H1 (cell line): ENCODE results near the gene TCERG1L. TPM values are rescaled to one million over a fixed set of nuclear protein-coding genes. Genes with fewer than 3 reads are reported as not detected.

ENCODE experiments used
- CTCF ChIA-PET: fragments of 300-600 bp; sonication (Branson Sonifier 250); formaldehyde crosslinking; loops from one replicate; lab custom pipeline; 2021; ENCODE audit not compliant: partially characterized antibody; lab: Charles Lee
- POLR2A ChIA-PET: fragments of 300-600 bp; sonication (Branson Sonifier 250); formaldehyde crosslinking; loops from one replicate; lab custom pipeline; 2021; ENCODE audit warnings: inconsistent platforms; ENCODE audit not compliant: partially characterized antibody; lab: Charles Lee
- DNase-seq, 2 experiments: peaks; one replicate each; pipeline versions ENCODE4 v3.0.0 to v3.0.0-alpha.2; 2010 to 2022; ENCODE audit warnings: low spot score in 2 of 2, low read depth in 1 of 2, mixed read lengths in 1 of 2
- FAIRE-seq: peaks from 2 replicates; lab custom pipeline; 2011; peaks lifted over from hg19 to GRCh38; lab: Jason Lieb, UNC
- H2AFZ ChIP-seq: 2 replicates; pipeline ENCODE4 v1.8.1; 2012; ENCODE audit warnings: low read length, inconsistent platforms
- H2AK5ac ChIP-seq: 2 replicates; pipeline ENCODE4 v1.6.1; 2013; ENCODE audit warnings: low read depth, low read length
- H2BK120ac ChIP-seq: replicated peaks from 2 replicates; pipeline ENCODE3; 2013; ENCODE audit warnings: low read depth, low read length, inconsistent platforms
- H2BK12ac ChIP-seq: 2 replicates; pipeline ENCODE4 v1.6.1; 2013; ENCODE audit warnings: low read depth, low read length
- H2BK15ac ChIP-seq: 2 replicates; pipeline ENCODE4 v1.6.1; 2013; ENCODE audit warnings: low read length
- H2BK20ac ChIP-seq: 2 replicates; pipeline ENCODE4 v1.6.1; 2013; ENCODE audit warnings: low read length
- H2BK5ac ChIP-seq: 2 replicates; pipeline ENCODE4 v1.6.1; 2013; ENCODE audit warnings: low read depth, low read length
- H3K14ac ChIP-seq: 2 replicates; pipeline ENCODE4 v1.6.1; 2013; ENCODE audit warnings: inconsistent platforms; ENCODE audit not compliant: insufficient read length
- H3K18ac ChIP-seq: 2 replicates; pipeline ENCODE4 v1.6.1; 2013; ENCODE audit warnings: low read length; ENCODE audit errors: extremely low read depth
- H3K23ac ChIP-seq: 2 replicates; pipeline ENCODE4 v1.6.1; 2013; ENCODE audit warnings: inconsistent platforms; ENCODE audit not compliant: insufficient read length
- H3K23me2 ChIP-seq: 2 replicates; pipeline ENCODE4 v1.6.1; 2013; ENCODE audit warnings: low read depth, low read length
- H3K27ac ChIP-seq: 2 replicates; pipeline ENCODE4 v1.6.1; 2011; ENCODE audit warnings: low read depth, low read length, inconsistent platforms
- H3K27me3 ChIP-seq, 4 experiments: replicated peaks in 1 of 4; 1 replicate in 1 of 4; 2 replicates in 3 of 4; pipeline versions ENCODE4 v1.6.1 to v1.8.1; 2011 to 2013; ENCODE audit warnings: low read length in 3 of 4, mild to moderate bottlenecking in 3 of 4, inconsistent platforms in 2 of 4, mixed read lengths in 2 of 4, moderate library complexity in 1 of 4; ENCODE audit not compliant: control insufficient read depth in 3 of 4, insufficient read depth in 3 of 4; ENCODE audit errors: extremely low read depth in 1 of 4
- H3K36me3 ChIP-seq, 4 experiments: 2 replicates each; pipeline versions ENCODE4 v1.6.1 to v1.8.1; 2011 to 2013; ENCODE audit warnings: mild to moderate bottlenecking in 4 of 4, low read length in 3 of 4, moderate library complexity in 2 of 4, control low read depth in 1 of 4, inconsistent platforms in 1 of 4; ENCODE audit not compliant: insufficient read depth in 4 of 4, control insufficient read depth in 2 of 4
- H3K4ac ChIP-seq: replicated peaks from 2 replicates; pipeline ENCODE3; 2013; ENCODE audit warnings: low read length, low read depth, mixed read lengths, inconsistent platforms; ENCODE audit not compliant: insufficient read length
- H3K4me1 ChIP-seq, 4 experiments: replicated peaks in 1 of 4; 1 replicate in 1 of 4; 2 replicates in 3 of 4; pipeline versions ENCODE4 v1.6.1 to v1.8.1; 2011 to 2013; ENCODE audit warnings: low read length in 3 of 4, inconsistent platforms in 2 of 4, mixed read lengths in 1 of 4; ENCODE audit not compliant: insufficient read depth in 4 of 4, control insufficient read depth in 3 of 4
- H3K4me2 ChIP-seq, 2 experiments: 2 replicates each; pipeline versions ENCODE4 v1.6.1 to v1.8.1; 2011 to 2013; ENCODE audit warnings: low read depth in 2 of 2, low read length in 2 of 2, control low read depth in 1 of 2, inconsistent platforms in 1 of 2, mild to moderate bottlenecking in 1 of 2; ENCODE audit not compliant: insufficient read depth in 1 of 2
- H3K4me3 ChIP-seq, 4 experiments: fragments of 200-600, 300-600 bp in 1 of 4; sonication (generic), shearing (Covaris generic), sonication (Bioruptor Twin) in 1 of 4; 2 replicates each; pipeline versions ENCODE4 v1.5.1 to v1.8.1; 2011 to 2016; ENCODE audit warnings: low read length in 4 of 4, low read depth in 3 of 4, control low read depth in 2 of 4, inconsistent platforms in 2 of 4, mild to moderate bottlenecking in 2 of 4, mixed read lengths in 1 of 4, moderate library complexity in 1 of 4; ENCODE audit not compliant: insufficient read depth in 2 of 4; ENCODE audit errors: extremely low read depth in 1 of 4
- H3K56ac ChIP-seq: replicated peaks from 2 replicates; pipeline ENCODE3; 2013; ENCODE audit warnings: low read depth, mild to moderate bottlenecking, mixed read lengths, low read length, inconsistent platforms; ENCODE audit not compliant: insufficient read length
- H3K79me1 ChIP-seq: 2 replicates; pipeline ENCODE4 v1.6.1; 2013; ENCODE audit warnings: low read depth, low read length, control low read depth
- H3K79me2 ChIP-seq, 2 experiments: 2 replicates each; pipeline versions ENCODE4 v1.6.1 to v1.8.1; 2012 to 2013; ENCODE audit warnings: low read length in 2 of 2, mild to moderate bottlenecking in 2 of 2, inconsistent platforms in 1 of 2; ENCODE audit not compliant: insufficient read depth in 2 of 2, control insufficient read depth in 1 of 2
- H3K9ac ChIP-seq, 4 experiments: replicated peaks in 1 of 4; 1 replicate in 1 of 4; 2 replicates in 3 of 4; pipeline versions ENCODE4 v1.6.1 to v1.8.1; 2011 to 2013; ENCODE audit warnings: low read depth in 3 of 4, low read length in 3 of 4, control low read depth in 2 of 4, mild to moderate bottlenecking in 2 of 4, moderate library complexity in 2 of 4, inconsistent platforms in 1 of 4; ENCODE audit errors: extremely low read depth in 1 of 4
- H3K9me3 ChIP-seq, 2 experiments: 2 replicates each; pipeline versions ENCODE4 v1.6.1 to v1.8.1; 2012 to 2013; ENCODE audit warnings: mild to moderate bottlenecking in 2 of 2, moderate library complexity in 2 of 2, control low read depth in 1 of 2, inconsistent platforms in 1 of 2, low read depth in 1 of 2, low read length in 1 of 2, mixed read lengths in 1 of 2; ENCODE audit not compliant: insufficient read depth in 2 of 2
- H4K20me1 ChIP-seq, 2 experiments: replicated peaks in 1 of 2; 2 replicates each; pipeline versions ENCODE3 to v1.8.1; 2011 to 2013; ENCODE audit warnings: inconsistent platforms in 2 of 2, low read length in 2 of 2, mild to moderate bottlenecking in 1 of 2; ENCODE audit not compliant: insufficient read depth in 2 of 2, control insufficient read depth in 1 of 2
- H4K5ac ChIP-seq: 2 replicates; pipeline ENCODE4 v1.6.1; 2013; ENCODE audit warnings: low read length, low read depth, mixed read lengths, inconsistent platforms; ENCODE audit not compliant: insufficient read length
- H4K8ac ChIP-seq: 2 replicates; pipeline ENCODE4 v1.8.0; 2013; ENCODE audit warnings: mild to moderate bottlenecking, moderate library complexity, low read length, inconsistent platforms; ENCODE audit not compliant: insufficient read depth; ENCODE audit errors: extremely low read depth
- H4K91ac ChIP-seq: replicated peaks from 2 replicates; pipeline ENCODE3; 2013; ENCODE audit warnings: low read length, mixed read lengths, inconsistent platforms; ENCODE audit not compliant: insufficient read length
- POU5F1 ChIP-seq: IDR thresholded peaks from 2 replicates; pipeline ENCODE4 v1.6.1; 2011; ENCODE audit warnings: low read depth, mild to moderate bottlenecking, low read length, moderate library complexity
- WGBS, 2 experiments: shearing (Covaris generic) in 1 of 2; methylation state at CpG; one replicate each; pipeline versions ENCODE4 v1.1.6 to v1.1.7; 2013 to 2015; ENCODE audit warnings: low lambda C conversion rate in 2 of 2, mixed read lengths in 2 of 2, inconsistent platforms in 1 of 2, low coverage in 1 of 2, missing lambda C conversion rate in 1 of 2; ENCODE audit not compliant: insufficient replicate concordance in 2 of 2, insufficient coverage in 1 of 2, insufficient read length in 1 of 2; ENCODE audit errors: extremely low coverage in 1 of 2, missing lambda C conversion rate in 1 of 2; 5-methylcytosine and 5-hydroxymethylcytosine counted together
- polyA plus RNA-seq, 7 experiments: library from polyadenylated mRNA; depleted of rRNA in 3 of 7; stranded (reverse) in 5 of 7; unstranded in 2 of 7; fragments of >200 nt in 5 of 7; fragments of 200-250 nt in 2 of 7; gene quantifications; 1 replicate in 5 of 7; 2 replicates in 1 of 7; 4 replicates in 1 of 7; pipeline versions ENCODE4 v1.2.1 to v1.2.3, GENCODE V29; 2011 to 2013; ENCODE audit warnings: missing spikeins in 2 of 7, mixed read lengths in 2 of 7
- total RNA-seq: library from RNA; stranded (reverse); fragmentation: NEBNext Ultra II Directional; extraction: Animal tissue kit (Norgen Biotek cat#: 25700); gene quantifications from 2 replicates; pipeline ENCODE4 v1.2.1, GENCODE V29; 2021

Gene TCERG1L
- total and polyA plus RNA-seq, 2 of the 8 experiments (the other 6 are each of a cell fraction or from before 2014, with no cell fraction given), result 3.9 to 6.9 TPM

DNA sequence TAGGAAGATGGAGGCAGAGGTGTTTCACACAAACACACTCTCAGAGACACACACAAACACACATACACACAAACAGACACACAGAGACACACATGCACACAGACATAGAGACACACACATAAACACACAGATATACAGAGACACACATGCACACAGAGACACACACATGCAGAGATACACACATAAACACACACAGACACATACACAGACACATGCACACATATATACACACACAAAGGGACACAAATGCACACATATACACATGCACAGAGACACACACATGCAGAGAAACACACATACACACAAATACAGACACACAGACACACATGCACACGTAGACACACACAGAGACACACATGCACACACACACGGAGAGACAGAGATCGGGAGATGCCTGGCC lies 163.3 kb downstream of the TCERG1L start:
- H3K4ac ChIP-seq, result peak overlapping the region; percentile 14
- no peak overlapping the region for H3K4me2 ChIP-seq
- no peaks in the 10 kb centered on the region for H3K23me2 ChIP-seq
- no peak overlapping the region for H2AK5ac ChIP-seq
- 100% methylated on average over 3 of the region's 3 CpGs; no CpG with 5 or more reads in 1 of the 2 experiments for WGBS, 2 experiments
- H3K14ac ChIP-seq, result no peak overlapping the region
- H3K9me3 ChIP-seq, result peaks cover 5 to 15% of the 10 kb centered on the region in 2 experiments; a peak in 3 of 4 replicates
- H4K20me1 ChIP-seq, result no peaks in the 10 kb centered on the region
- no peak overlapping the region for H2BK5ac ChIP-seq
- no peak overlapping the region for H2BK120ac ChIP-seq
- DNase-seq (no peak), FAIRE-seq (no peak)
- H4K8ac ChIP-seq, result no peak overlapping the region
- H2BK12ac ChIP-seq, result no peak overlapping the region
- no peak overlapping the region; the same call in 1 of the 2 replicates for H2BK15ac ChIP-seq
- H3K56ac ChIP-seq, result no peak overlapping the region
- no peak overlapping the region for H3K4me3 ChIP-seq
- no peaks in the 10 kb centered on the region for H3K36me3 ChIP-seq
- H3K27me3 ChIP-seq, result no peaks in the 10 kb centered on the region; a peak in 1 of 7 replicates
- no peak overlapping the region for H4K91ac ChIP-seq
- H3K4me1 ChIP-seq, result peaks cover 0 to 3% (median 1%) of the 10 kb centered on the region in 4 experiments; a peak in 4 of 7 replicates
- no peak overlapping the region for H2AFZ ChIP-seq
- ChIA-PET CTCF (interaction anchor here (1.4 kb wide), 1 partner anchor 462 kb away, joined by 4 read pairs; no protein-coding TSS in a partner anchor), POLR2A (interaction anchor here (1.6 kb wide), 1 partner anchor 8 kb away, joined by 3 read pairs; no protein-coding TSS in a partner anchor)
- H3K79me1 ChIP-seq, result no peaks in the 10 kb centered on the region
- H3K27ac ChIP-seq, result no peak overlapping the region
- H3K18ac ChIP-seq, result no peak overlapping the region
- no peak overlapping the region for H3K9ac ChIP-seq
- H3K79me2 ChIP-seq, result no peaks in the 10 kb centered on the region
- no peak overlapping the region for H2BK20ac ChIP-seq
- no peak overlapping the region for H4K5ac ChIP-seq
- H3K23ac ChIP-seq, result no peak overlapping the region
- TF ChIP-seq POU5F1, result no peak
